C4-2B (cell line): ENCODE measurements around the gene CCDC188.

Experiments
- ZFX ChIP-seq: fragments of 450-650 bp; IDR thresholded peaks from 2 replicates; pipeline ENCODE4 v1.6.1; 2017
- TF ChIP-seq, protein P1 (sequence below): fragments of 450-650 bp; conservative IDR thresholded peaks from 2 replicates; pipeline ENCODE4 v1.5.1; 2017; ENCODE audit warnings: mild to moderate bottlenecking

DNA sequence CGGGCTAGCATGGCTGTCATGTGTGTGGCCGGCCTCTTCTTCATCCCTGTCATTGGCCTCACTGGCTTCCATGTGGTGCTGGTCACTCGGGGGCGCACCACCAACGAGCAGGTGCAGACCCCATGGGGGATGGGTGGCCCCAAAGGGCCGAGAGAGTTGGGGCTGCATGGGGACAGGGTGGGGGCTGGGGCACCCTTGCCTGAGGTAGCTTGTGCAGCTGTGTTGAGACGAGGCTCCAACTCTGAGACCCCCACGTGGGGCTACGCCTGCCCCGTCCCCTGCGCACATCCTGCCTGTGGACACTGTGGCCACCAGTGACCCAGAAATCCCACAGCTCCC, 10.8 kb downstream of the CCDC188 start:
- TF ChIP-seq, protein P1, sequence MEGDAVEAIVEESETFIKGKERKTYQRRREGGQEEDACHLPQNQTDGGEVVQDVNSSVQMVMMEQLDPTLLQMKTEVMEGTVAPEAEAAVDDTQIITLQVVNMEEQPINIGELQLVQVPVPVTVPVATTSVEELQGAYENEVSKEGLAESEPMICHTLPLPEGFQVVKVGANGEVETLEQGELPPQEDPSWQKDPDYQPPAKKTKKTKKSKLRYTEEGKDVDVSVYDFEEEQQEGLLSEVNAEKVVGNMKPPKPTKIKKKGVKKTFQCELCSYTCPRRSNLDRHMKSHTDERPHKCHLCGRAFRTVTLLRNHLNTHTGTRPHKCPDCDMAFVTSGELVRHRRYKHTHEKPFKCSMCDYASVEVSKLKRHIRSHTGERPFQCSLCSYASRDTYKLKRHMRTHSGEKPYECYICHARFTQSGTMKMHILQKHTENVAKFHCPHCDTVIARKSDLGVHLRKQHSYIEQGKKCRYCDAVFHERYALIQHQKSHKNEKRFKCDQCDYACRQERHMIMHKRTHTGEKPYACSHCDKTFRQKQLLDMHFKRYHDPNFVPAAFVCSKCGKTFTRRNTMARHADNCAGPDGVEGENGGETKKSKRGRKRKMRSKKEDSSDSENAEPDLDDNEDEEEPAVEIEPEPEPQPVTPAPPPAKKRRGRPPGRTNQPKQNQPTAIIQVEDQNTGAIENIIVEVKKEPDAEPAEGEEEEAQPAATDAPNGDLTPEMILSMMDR = no peak
- TF ChIP-seq ZFX = no peak
